Keratinocyte (primary cell): ENCODE measurements around the gene DNMBP. TPM values are rescaled to one million over a fixed set of nuclear protein-coding genes. Genes with fewer than 3 reads are reported as not detected.

Experiments used
- DNase-seq: peaks from one replicate; pipeline ENCODE4 v3.0.0-alpha.2; 2011; ENCODE audit warnings: low read depth, missing footprints, low spot score
- FAIRE-seq: peaks from 2 replicates; lab custom pipeline; 2011; peaks lifted over from hg19 to GRCh38; lab: Jason Lieb, UNC
- H2AFZ ChIP-seq: 2 replicates; pipeline ENCODE4 v1.6.0; 2012; ENCODE audit warnings: low read length, control low read depth, inconsistent platforms; ENCODE audit not compliant: control insufficient read depth
- H3K27ac ChIP-seq: 2 replicates; pipeline ENCODE4 v1.5.1; 2011; ENCODE audit warnings: low read length; ENCODE audit not compliant: control insufficient read depth, insufficient read depth
- H3K27me3 ChIP-seq: 3 replicates; pipeline ENCODE4 v1.6.0; 2011; ENCODE audit warnings: low read length; ENCODE audit not compliant: control insufficient read depth, insufficient read depth; ENCODE audit errors: extremely low read depth
- H3K36me3 ChIP-seq, 2 experiments: 2 replicates in 1 of 2; 3 replicates in 1 of 2; pipeline ENCODE4 v1.5.1; 2011; ENCODE audit warnings: low read length in 2 of 2, mild to moderate bottlenecking in 1 of 2; ENCODE audit not compliant: control insufficient read depth in 2 of 2, insufficient read depth in 2 of 2; ENCODE audit errors: extremely low read depth in 1 of 2
- H3K4me1 ChIP-seq: 3 replicates; pipeline ENCODE4 v1.5.1; 2011; ENCODE audit warnings: low read length; ENCODE audit not compliant: control insufficient read depth, insufficient read depth; ENCODE audit errors: extremely low read depth
- H3K4me2 ChIP-seq: 3 replicates; pipeline ENCODE4 v1.6.0; 2011; ENCODE audit warnings: low read depth, low read length; ENCODE audit not compliant: control insufficient read depth, insufficient read depth; ENCODE audit errors: extremely low read depth
- H3K4me3 ChIP-seq, 3 experiments: fragments of 200-600 bp in 1 of 3; sonication (generic) in 1 of 3; 2 replicates in 2 of 3; 3 replicates in 1 of 3; pipeline ENCODE4 v1.5.1; 2011 to 2016; ENCODE audit warnings: low read length in 3 of 3, mild to moderate bottlenecking in 3 of 3, control low read depth in 2 of 3, inconsistent platforms in 1 of 3, low read depth in 1 of 3, mixed read lengths in 1 of 3, mixed run types in 1 of 3, moderate library complexity in 1 of 3; ENCODE audit not compliant: control insufficient read depth in 2 of 3, insufficient read depth in 2 of 3; ENCODE audit errors: extremely low read depth in 1 of 3
- H3K79me2 ChIP-seq: 2 replicates; pipeline ENCODE4 v1.6.0; 2012; ENCODE audit warnings: low read length; ENCODE audit not compliant: control insufficient read depth, insufficient read depth
- H3K9ac ChIP-seq: 3 replicates; pipeline ENCODE4 v1.6.0; 2011; ENCODE audit warnings: low read length; ENCODE audit not compliant: control insufficient read depth, insufficient read depth; ENCODE audit errors: extremely low read depth
- H3K9me1 ChIP-seq: 3 replicates; pipeline ENCODE4 v1.6.0; 2011; ENCODE audit warnings: low read length; ENCODE audit not compliant: control insufficient read depth, insufficient read depth; ENCODE audit errors: extremely low read depth
- H3K9me3 ChIP-seq: 2 replicates; pipeline ENCODE4 v1.5.1; 2012; ENCODE audit warnings: low read depth, low read length; ENCODE audit not compliant: control insufficient read depth
- H4K20me1 ChIP-seq: 3 replicates; pipeline ENCODE4 v1.6.0; 2011; ENCODE audit warnings: low read length; ENCODE audit not compliant: control insufficient read depth, insufficient read depth; ENCODE audit errors: extremely low read depth
- CTCF ChIP-seq, 3 experiments: IDR thresholded peaks in 1 of 3; conservative IDR thresholded peaks in 1 of 3; optimal IDR thresholded peaks in 1 of 3; 2 replicates in 2 of 3; 3 replicates in 1 of 3; pipeline versions ENCODE3 to v1.5.1; 2011; ENCODE audit warnings: low read length in 3 of 3, mild to moderate bottlenecking in 3 of 3, moderate library complexity in 2 of 3, control low read depth in 1 of 3, inconsistent platforms in 1 of 3; ENCODE audit not compliant: insufficient read depth in 2 of 3; ENCODE audit errors: extremely low read depth in 1 of 3
- EZH2 ChIP-seq: IDR thresholded peaks from one replicate; pipeline ENCODE4 v1.6.1; 2012; ENCODE audit warnings: inconsistent platforms, mild to moderate bottlenecking, low read length, moderate library complexity
- dilution Hi-C: fragments of 300-500 bp; cut with MboI; formaldehyde crosslinking; loops from one replicate; pipeline ENCODE4 v1.7.0; 2020; ENCODE audit warnings: low sequenced_read_pairs; ENCODE audit not compliant: extremely low pct_ligation_motif_present
- polyA plus RNA-seq, 5 experiments: library from polyadenylated mRNA; depleted of rRNA in 3 of 5; stranded (reverse) in 3 of 5; stranded (forward) in 1 of 5; unstranded in 1 of 5; fragments of >200 nt; gene quantifications; 1 replicate in 1 of 5; 2 replicates in 3 of 5; 3 replicates in 1 of 5; pipeline versions ENCODE4 v1.2.1 to v1.2.3, GENCODE V29; 2011 to 2012; ENCODE audit warnings: missing spikeins in 2 of 5, low read depth in 1 of 5, low replicate concordance in 1 of 5

The DNMBP gene
- polyA plus RNA-seq, 1 donor (not counting 4 experiments of a cell fraction or from before 2014, with no cell fraction given), result 15.8 TPM

- H3K36me3 ChIP-seq, result peaks cover 35 to 51% of the 10 kb centered on the region in 2 experiments
These were observed 126.2 kb downstream of the DNMBP start for GRCh38 chr10:99883523-99883922.

GRCh38 chr10:99881371-99881770 is 128.4 kb downstream of the DNMBP start:
- dilution Hi-C loops, result no loop called here
- TF ChIP-seq EZH2 (no peak), CTCF (optimal IDR thresholded peaks at IDR 0.05 in 1 of 3, IDR thresholded peaks at IDR 0.05 in 1 of 3, conservative IDR thresholded peaks at IDR 0.05 in 1 of 3; ENCODE audit: extremely low read depth in 1 of 3, insufficient read depth in 2 of 3, low read length in 3 of 3) (no peak)
- DNase-seq (no peak), FAIRE-seq (no peak)
- Histone ChIP-seq H3K9me1 (no peaks in the 10 kb centered on the region), H3K9ac (no peak overlapping the region), H3K36me3 (peaks cover 44 to 64% of the 10 kb centered on the region in 2 experiments), H2AFZ (no peak overlapping the region), H4K20me1 (no peaks in the 10 kb centered on the region), H3K79me2 (peaks cover 2% of the 10 kb centered on the region), H3K4me1 (no peaks in the 10 kb centered on the region), H3K4me3 (no peak overlapping the region), H3K27ac (no peak overlapping the region), H3K4me2 (no peak overlapping the region), H3K27me3 (no peaks in the 10 kb centered on the region), H3K9me3 (no peaks in the 10 kb centered on the region)

More at GRCh38 chr10:99883523-99883922, 126.2 kb downstream of the DNMBP start:
- no peak overlapping the region for H3K9ac ChIP-seq
- no peaks in the 10 kb centered on the region for H3K4me1 ChIP-seq
- no peak overlapping the region for H2AFZ ChIP-seq
- no peaks in the 10 kb centered on the region for H3K9me3 ChIP-seq
- FAIRE-seq (no peak), DNase-seq (no peak)
- H4K20me1 ChIP-seq, result no peaks in the 10 kb centered on the region
- no peak overlapping the region for H3K27ac ChIP-seq
- H3K79me2 ChIP-seq, result peaks cover 2% of the 10 kb centered on the region
- no peak for TF ChIP-seq CTCF (optimal IDR thresholded peaks at IDR 0.05 in 1 of 3, IDR thresholded peaks at IDR 0.05 in 1 of 3, conservative IDR thresholded peaks at IDR 0.05 in 1 of 3; ENCODE audit: extremely low read depth in 1 of 3, insufficient read depth in 2 of 3, low read length in 3 of 3)
- H3K4me3 ChIP-seq, result no peak overlapping the region
- dilution Hi-C loops, result no loop called here
- no peaks in the 10 kb centered on the region for H3K27me3 ChIP-seq
- no peak overlapping the region for H3K4me2 ChIP-seq
- no peaks in the 10 kb centered on the region for H3K9me1 ChIP-seq
